K562 (cell line): ENCODE results near the gene MRPL11. TPM values are rescaled to one million over a fixed set of nuclear protein-coding genes. Genes with fewer than 3 reads are reported as not detected.

Source experiments
- CAMTA2 ChIP-seq: fragments of 250-450 bp; sonication (Bioruptor Pico); conservative IDR thresholded peaks from 2 replicates; pipeline ENCODE4 v1.5.1; 2022
- HCFC1 ChIP-seq: IDR thresholded peaks from 2 replicates; pipeline ENCODE4 v1.6.1; 2012; ENCODE audit warnings: low read depth, low read length, improper control_type of control experiment
- NKRF ChIP-seq: fragments of 450-650 bp; IDR thresholded peaks from 2 replicates; pipeline ENCODE4 v1.6.1; 2016; ENCODE audit warnings: borderline replicate concordance
- YBX1 ChIP-seq: fragments of 450-650 bp; IDR thresholded peaks from 2 replicates; pipeline ENCODE4 v1.7.1; 2016; ENCODE audit warnings: mild to moderate bottlenecking
- ZNF583 ChIP-seq: fragments of 250-450 bp; sonication (Bioruptor Pico); IDR thresholded peaks from 2 replicates; pipeline ENCODE4 v1.4.0; 2020
- polyA plus RNA-seq, 8 experiments: library from polyadenylated mRNA; depleted of rRNA in 4 of 8; stranded (reverse) in 5 of 8; unstranded in 3 of 8; fragments of >200 nt; fragmentation: Nextera tagmentation in 2 of 8; fragmentation: Illumina TruSeq in 1 of 8; extraction: Ambion mirVana in 2 of 8; extraction: Trizol in 1 of 8; gene quantifications; 2 replicates each; pipeline versions ENCODE4 v1.2.1 to v1.2.3, GENCODE V29; 2011 to 2014; ENCODE audit warnings: inconsistent platforms in 1 of 8, missing spikeins in 1 of 8
- total RNA-seq, 7 experiments: library from RNA; depleted of rRNA in 6 of 7; stranded (reverse); fragments of >200 nt in 6 of 7; fragmentation: Illumina TruSeq in 2 of 7; extraction: Trizol in 2 of 7; gene quantifications; 2 replicates each; pipeline versions ENCODE4 v1.2.1 to v1.2.3, GENCODE V29; 2011 to 2021; ENCODE audit warnings: low replicate concordance in 1 of 7
- TF ChIP-seq, protein P1 (sequence below): sonication (generic); formaldehyde crosslinking; IDR thresholded peaks from 2 replicates; pipeline ENCODE4 v1.8.1; 2023; ENCODE audit warnings: mild to moderate bottlenecking, missing genetic modification reagents

MRPL11 gene
- total and polyA plus RNA-seq, 9 of the 15 experiments (the other 6 are each of a cell fraction or from before 2014, with no cell fraction given): 33.0 to 173 (median 91.9) TPM

GRCh38 chr11:66391322-66391721 is 47.3 kb downstream of the MRPL11 start (continued):
- TF ChIP-seq NKRF: no peak
- no peak for TF ChIP-seq HCFC1
- no peak for TF ChIP-seq YBX1
- TF ChIP-seq, protein P1, sequence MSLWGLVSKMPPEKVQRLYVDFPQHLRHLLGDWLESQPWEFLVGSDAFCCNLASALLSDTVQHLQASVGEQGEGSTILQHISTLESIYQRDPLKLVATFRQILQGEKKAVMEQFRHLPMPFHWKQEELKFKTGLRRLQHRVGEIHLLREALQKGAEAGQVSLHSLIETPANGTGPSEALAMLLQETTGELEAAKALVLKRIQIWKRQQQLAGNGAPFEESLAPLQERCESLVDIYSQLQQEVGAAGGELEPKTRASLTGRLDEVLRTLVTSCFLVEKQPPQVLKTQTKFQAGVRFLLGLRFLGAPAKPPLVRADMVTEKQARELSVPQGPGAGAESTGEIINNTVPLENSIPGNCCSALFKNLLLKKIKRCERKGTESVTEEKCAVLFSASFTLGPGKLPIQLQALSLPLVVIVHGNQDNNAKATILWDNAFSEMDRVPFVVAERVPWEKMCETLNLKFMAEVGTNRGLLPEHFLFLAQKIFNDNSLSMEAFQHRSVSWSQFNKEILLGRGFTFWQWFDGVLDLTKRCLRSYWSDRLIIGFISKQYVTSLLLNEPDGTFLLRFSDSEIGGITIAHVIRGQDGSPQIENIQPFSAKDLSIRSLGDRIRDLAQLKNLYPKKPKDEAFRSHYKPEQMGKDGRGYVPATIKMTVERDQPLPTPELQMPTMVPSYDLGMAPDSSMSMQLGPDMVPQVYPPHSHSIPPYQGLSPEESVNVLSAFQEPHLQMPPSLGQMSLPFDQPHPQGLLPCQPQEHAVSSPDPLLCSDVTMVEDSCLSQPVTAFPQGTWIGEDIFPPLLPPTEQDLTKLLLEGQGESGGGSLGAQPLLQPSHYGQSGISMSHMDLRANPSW (CRISPR knock-in tag): no peak
- TF ChIP-seq ZNF583: no peak
- no peak for TF ChIP-seq CAMTA2 (CRISPR knock-in tag)
